Measurements from ENCODE around the gene PLAAT3.
"Not testable (repeated sequence)": the region's sequence is repeated elsewhere in the genome, so short reads cannot be mapped to it uniquely, and the experiment has no call there.

The PLAAT3 gene

GRCh38 chr11:63567044-63567840 lies 47.0 kb downstream of the PLAAT3 start:
- peak in 1 of 3 experiments; percentile 51 for DNase-seq (ENCODE audit: low read depth in 3 of 3)

DNA sequence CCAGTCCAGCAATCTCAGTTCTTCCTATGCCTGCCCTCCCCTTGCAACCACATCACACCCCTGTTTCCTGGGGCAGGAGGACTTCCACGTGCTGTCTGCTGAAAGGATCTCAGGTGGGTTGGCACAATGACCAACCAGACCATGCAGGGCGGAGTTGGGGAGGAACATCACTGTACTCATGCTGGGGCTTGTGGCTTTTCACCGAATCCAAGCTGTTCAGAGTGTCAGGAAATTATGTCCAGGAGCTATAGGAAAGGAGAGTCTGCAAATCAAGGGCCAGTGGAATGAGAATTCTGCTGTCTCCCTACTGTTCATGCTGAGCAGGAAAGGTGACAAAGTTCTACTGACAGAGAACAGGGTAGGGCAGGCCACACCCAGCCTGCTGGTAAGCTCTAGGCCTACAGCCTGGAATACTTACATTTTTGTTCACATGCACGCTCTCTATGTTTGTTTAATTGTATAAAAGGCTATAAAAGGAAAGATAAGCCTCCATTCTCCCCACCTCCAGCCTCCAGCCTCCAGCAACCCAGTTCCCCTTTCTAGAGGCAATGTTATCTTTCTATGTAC lies 49.4 kb downstream of the PLAAT3 start:
- no peak for DNase-seq (ENCODE audit: low read depth in 3 of 3)

GRCh38 chr11:63564056-63564774 lies 50.0 kb downstream of the PLAAT3 start:
- no peak for DNase-seq (ENCODE audit: low read depth in 3 of 3)

- no peak for DNase-seq (ENCODE audit: low read depth in 3 of 3)
These were observed 50.8 kb downstream of the PLAAT3 start, which contains the start of gene PLAAT2 for GRCh38 chr11:63563201-63564055. Gene PLAAT2, minus strand, starts transcription at chr11:63563379. Its CDS starts 55 bp downstream, at chr11:63563324.

GRCh38 chr11:63560506-63561180 lies 53.6 kb downstream of the PLAAT3 start:
- no peak for DNase-seq (ENCODE audit: low read depth in 3 of 3)

GRCh38 chr11:63558459-63559157 lies 55.6 kb downstream of the PLAAT3 start:
- DNase-seq (ENCODE audit: low read depth in 3 of 3) = no peak

GRCh38 chr11:63557570-63557969 lies 56.7 kb downstream of the PLAAT3 start:
- DNase-seq (ENCODE audit: low read depth in 3 of 3) = no peak

DNA sequence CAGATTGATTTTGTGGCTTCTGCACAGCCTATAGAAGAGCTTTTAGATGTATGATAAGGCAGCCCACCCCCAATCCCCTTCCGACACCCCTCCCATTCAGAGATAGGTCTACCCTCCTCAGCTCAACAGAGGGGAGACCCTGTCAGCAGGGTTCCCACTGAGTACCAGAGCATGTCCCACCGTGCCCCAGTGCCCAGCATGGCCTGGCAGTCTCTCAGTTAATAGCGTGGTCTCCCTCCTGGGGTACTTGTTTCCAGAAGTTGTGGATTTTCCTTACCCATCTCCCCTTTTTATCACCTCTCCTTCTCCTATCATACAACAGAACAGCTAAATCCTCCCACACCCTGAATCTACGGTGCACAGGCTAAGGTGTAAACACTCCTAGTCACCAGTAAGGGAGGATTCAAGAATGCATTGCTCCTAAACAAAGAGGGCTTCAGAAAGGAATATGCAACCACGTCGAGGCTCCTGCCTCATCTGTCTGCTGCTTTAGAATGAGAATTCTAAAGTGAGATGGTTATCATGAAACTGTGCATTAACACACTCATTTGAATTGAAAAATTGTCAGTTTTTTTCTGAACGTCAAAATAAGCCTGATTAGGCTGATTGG lies 57.7 kb downstream of the PLAAT3 start:
- DNase-seq (ENCODE audit: low read depth in 3 of 3) = no peak

- DNase-seq (ENCODE audit: low read depth in 3 of 3) = no peak
These were observed 59.4 kb downstream of the PLAAT3 start for GRCh38 chr11:63554877-63555223.

DNA sequence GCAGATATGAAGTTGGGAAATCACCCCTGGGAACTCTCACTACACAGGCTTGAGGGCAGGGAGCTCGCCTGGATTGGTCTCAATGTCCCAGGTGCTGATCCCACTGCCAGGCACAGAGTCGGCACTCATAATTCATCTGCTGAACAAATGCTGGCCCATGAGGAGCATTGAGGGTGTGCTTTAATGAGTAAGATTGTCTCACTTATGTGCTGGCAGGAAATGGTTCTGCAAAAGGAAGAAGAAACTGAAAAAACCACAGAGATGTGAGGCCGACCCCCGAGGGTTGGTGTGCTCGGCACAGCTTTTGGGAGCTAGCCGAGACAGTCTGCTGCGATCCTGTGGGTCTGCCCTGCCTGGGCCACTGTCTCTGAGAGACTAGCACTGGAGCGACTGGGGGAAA lies 60.5 kb downstream of the PLAAT3 start:
- DNase-seq (ENCODE audit: low read depth in 3 of 3) = no peak

- no peak for DNase-seq (ENCODE audit: low read depth in 3 of 3)
These were observed 61.3 kb downstream of the PLAAT3 start for GRCh38 chr11:63552921-63553320.

GRCh38 chr11:63551889-63552266 lies 62.4 kb downstream of the PLAAT3 start:
- no peak for DNase-seq (ENCODE audit: low read depth in 3 of 3)

GRCh38 chr11:63551091-63551888 lies 62.9 kb downstream of the PLAAT3 start:
- DNase-seq (ENCODE audit: low read depth in 3 of 3) = no peak

- DNase-seq (ENCODE audit: low read depth in 3 of 3) = not testable (repeated sequence)
These were observed 64.0 kb downstream of the PLAAT3 start for GRCh38 chr11:63550156-63550700.

- no peak for DNase-seq (ENCODE audit: low read depth in 3 of 3)
These were observed 64.8 kb downstream of the PLAAT3 start for GRCh38 chr11:63549411-63549810.

DNA sequence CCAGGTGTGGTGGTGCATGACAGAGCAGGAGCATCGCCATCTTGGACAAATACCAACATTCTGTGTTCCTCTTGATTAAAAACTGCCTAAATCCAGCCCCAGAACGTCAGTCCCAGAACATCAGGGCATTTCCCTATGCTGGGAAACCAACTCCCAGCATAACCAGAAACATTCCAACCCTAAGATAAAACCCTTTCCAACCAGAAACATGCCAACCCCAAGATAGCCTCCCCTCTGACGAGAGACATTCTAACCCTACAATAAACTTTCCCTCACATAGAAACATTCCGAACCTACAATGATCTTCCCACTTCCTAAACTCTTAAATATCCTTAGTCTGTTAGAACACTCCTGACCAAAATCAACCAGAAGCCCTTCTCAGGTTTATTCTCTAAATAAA lies 66.1 kb downstream of the PLAAT3 start:
- DNase-seq (ENCODE audit: low read depth in 3 of 3) = no peak

- no peak for DNase-seq (ENCODE audit: low read depth in 3 of 3)
These were observed 67.2 kb downstream of the PLAAT3 start for GRCh38 chr11:63547061-63547460.

DNA sequence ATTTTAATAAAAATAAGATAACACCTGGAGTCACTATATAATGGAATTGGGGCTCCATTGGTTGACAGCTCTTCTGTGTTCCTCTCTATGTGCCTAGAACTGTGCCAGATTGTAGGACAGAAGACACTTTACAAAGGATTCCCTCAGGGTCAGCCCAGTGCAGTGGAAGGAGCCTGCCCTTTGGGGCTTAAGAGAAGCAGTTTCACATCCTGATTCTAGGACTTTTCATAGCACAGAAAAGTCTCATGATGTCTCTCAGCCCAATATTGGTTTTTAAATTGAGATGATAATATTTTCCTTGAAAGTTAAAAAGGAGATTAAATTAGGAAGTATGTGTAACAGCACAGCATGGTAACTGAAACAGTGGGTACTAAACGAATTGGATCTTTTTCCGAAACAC lies 70.5 kb downstream of the PLAAT3 start:
- no peak for DNase-seq (ENCODE audit: low read depth in 3 of 3)

- DNase-seq (ENCODE audit: low read depth in 3 of 3) = not testable (repeated sequence)
These were observed 71.7 kb downstream of the PLAAT3 start for GRCh38 chr11:63542506-63542905.
